ENCODE data around the gene NEK1. TPM values are rescaled to one million over a fixed set of nuclear protein-coding genes. Genes with fewer than 3 reads are reported as not detected.

Gene NEK1
- polyA plus RNA-seq, 1 of the 3 experiments (the other 2 are of a cell fraction), result 2.0 TPM

DNA sequence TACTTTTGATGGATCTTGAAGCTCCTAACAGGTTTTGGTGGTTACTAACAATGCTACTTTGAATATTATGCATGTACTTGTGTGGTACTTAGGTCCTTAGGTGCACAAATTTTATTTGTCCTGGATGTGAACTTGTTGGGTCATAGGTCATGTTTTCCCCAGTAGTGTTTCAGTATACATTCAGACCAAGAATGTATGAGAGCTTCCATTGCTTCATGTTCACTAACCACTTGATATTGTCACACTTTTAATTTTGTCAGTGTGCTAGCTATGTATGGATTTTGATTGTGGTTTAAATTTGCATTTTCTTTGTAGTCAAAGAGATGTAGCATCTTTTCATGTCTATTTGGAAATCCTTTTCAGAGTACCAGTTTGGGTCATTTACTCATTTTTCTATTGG is 40.2 kb upstream of the NEK1 start:
- Histone ChIP-seq H3K36me3 (replicated peaks in 1 of 2; ENCODE audit: control insufficient read depth in 1 of 2, insufficient read depth in 2 of 2, low read length in 1 of 2) (peaks cover 0 to 9% of the 10 kb centered on the region in 2 experiments), H3K79me2 (ENCODE audit: insufficient read depth) (peaks cover 61% of the 10 kb centered on the region), H3K9me2 (no peaks in the 10 kb centered on the region), H3K4me2 (no peak overlapping the region), H3K9ac (no peak overlapping the region), H3K4me3 (ENCODE audit: low read depth in 2 of 2, low read length in 1 of 2) (no peak overlapping the region), H3K27ac (ENCODE audit: low read depth in 2 of 2, low read length in 1 of 2) (no peak overlapping the region), H3K9me3 (no peaks in the 10 kb centered on the region), H2AFZ (ENCODE audit: low read depth) (no peak overlapping the region), H3K4me1 (ENCODE audit: control insufficient read depth in 1 of 2, insufficient read depth in 2 of 2, low read depth in 1 of 2, low read length in 1 of 2) (no peaks in the 10 kb centered on the region; a peak in 1 of 4 replicates), H4K20me1 (ENCODE audit: insufficient read depth) (no peaks in the 10 kb centered on the region), H3F3A (replicated peaks; ENCODE audit: insufficient read depth) (peaks cover 5% of the 10 kb centered on the region), H3K27me3 (ENCODE audit: insufficient read depth) (no peaks in the 10 kb centered on the region)
- ChIA-PET POLR2A (interaction anchor here (0.6 kb wide), 1 partner anchor 642 kb away, joined by 3 read pairs; the partner anchor contains the start of gene CBR4), CTCF (interaction anchor here (1.2 kb wide), 1 partner anchor 34 kb away, joined by 3 read pairs; no protein-coding TSS in a partner anchor)
- TF ChIP-seq TEAD4 (IDR thresholded peaks at IDR 0.05; ENCODE audit: borderline replicate concordance, insufficient read depth) (no peak), MEF2A (IDR thresholded peaks at IDR 0.05; ENCODE audit: borderline replicate concordance, low read depth) (no peak), ELF1 (IDR thresholded peaks at IDR 0.05) (no peak), SIN3A (IDR thresholded peaks at IDR 0.05; ENCODE audit: borderline replicate concordance, low read depth, low read length) (no peak), SMC3 (IDR thresholded peaks at IDR 0.05; ENCODE audit: low read depth, low read length) (no peak), FOSL2 (IDR thresholded peaks at IDR 0.05; ENCODE audit: borderline replicate concordance, low read depth) (no peak), MXI1 (IDR thresholded peaks at IDR 0.05; ENCODE audit: low read depth, low read length) (no peak), RXRA (IDR thresholded peaks at IDR 0.05; ENCODE audit: borderline replicate concordance, low read depth) (no peak), FOXM1 (IDR thresholded peaks at IDR 0.05; ENCODE audit: low read depth) (no peak), RAD21 (IDR thresholded peaks at IDR 0.05; ENCODE audit: low read length) (no peak), EP300 (IDR thresholded peaks at IDR 0.05; ENCODE audit: borderline replicate concordance in 1 of 2, low read depth in 1 of 2, low read length in 1 of 2) (no peak), CHD2 (IDR thresholded peaks at IDR 0.05; ENCODE audit: low read length, partially characterized antibody) (no peak), EZH2phosphoT487 (IDR thresholded peaks at IDR 0.05; ENCODE audit: borderline replicate concordance, low read depth) (no peak), JUND (IDR thresholded peaks at IDR 0.05) (no peak), GATA2 (CRISPR knock-in tag; IDR thresholded peaks at IDR 0.05) (no peak), POLR2AphosphoS5 (IDR thresholded peaks at IDR 0.05; ENCODE audit: low read depth, low read length) (no peak)
- TF ChIP-seq, protein P1, sequence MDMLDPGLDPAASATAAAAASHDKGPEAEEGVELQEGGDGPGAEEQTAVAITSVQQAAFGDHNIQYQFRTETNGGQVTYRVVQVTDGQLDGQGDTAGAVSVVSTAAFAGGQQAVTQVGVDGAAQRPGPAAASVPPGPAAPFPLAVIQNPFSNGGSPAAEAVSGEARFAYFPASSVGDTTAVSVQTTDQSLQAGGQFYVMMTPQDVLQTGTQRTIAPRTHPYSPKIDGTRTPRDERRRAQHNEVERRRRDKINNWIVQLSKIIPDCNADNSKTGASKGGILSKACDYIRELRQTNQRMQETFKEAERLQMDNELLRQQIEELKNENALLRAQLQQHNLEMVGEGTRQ (IDR thresholded peaks at IDR 0.05; ENCODE audit: borderline replicate concordance, low read depth, low read length), result no peak
- TF ChIP-seq, protein P2, sequence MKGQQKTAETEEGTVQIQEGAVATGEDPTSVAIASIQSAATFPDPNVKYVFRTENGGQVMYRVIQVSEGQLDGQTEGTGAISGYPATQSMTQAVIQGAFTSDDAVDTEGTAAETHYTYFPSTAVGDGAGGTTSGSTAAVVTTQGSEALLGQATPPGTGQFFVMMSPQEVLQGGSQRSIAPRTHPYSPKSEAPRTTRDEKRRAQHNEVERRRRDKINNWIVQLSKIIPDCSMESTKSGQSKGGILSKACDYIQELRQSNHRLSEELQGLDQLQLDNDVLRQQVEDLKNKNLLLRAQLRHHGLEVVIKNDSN (IDR thresholded peaks at IDR 0.05; ENCODE audit: borderline replicate concordance, low read depth), result no peak
- TF ChIP-seq, protein P3, sequence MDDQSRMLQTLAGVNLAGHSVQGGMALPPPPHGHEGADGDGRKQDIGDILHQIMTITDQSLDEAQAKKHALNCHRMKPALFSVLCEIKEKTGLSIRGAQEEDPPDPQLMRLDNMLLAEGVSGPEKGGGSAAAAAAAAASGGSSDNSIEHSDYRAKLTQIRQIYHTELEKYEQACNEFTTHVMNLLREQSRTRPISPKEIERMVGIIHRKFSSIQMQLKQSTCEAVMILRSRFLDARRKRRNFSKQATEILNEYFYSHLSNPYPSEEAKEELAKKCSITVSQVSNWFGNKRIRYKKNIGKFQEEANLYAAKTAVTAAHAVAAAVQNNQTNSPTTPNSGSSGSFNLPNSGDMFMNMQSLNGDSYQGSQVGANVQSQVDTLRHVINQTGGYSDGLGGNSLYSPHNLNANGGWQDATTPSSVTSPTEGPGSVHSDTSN (IDR thresholded peaks at IDR 0.05), result no peak
- TF ChIP-seq, protein P4, sequence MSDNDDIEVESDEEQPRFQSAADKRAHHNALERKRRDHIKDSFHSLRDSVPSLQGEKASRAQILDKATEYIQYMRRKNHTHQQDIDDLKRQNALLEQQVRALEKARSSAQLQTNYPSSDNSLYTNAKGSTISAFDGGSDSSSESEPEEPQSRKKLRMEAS (IDR thresholded peaks at IDR 0.05; ENCODE audit: low read depth), result no peak
- no peak for DNase-seq
